H9 (cell line): ENCODE data around the gene KLHL3. TPM values are rescaled to one million over a fixed set of nuclear protein-coding genes. Genes with fewer than 3 reads are reported as not detected.

Experiments used
- DNase-seq: peaks from one replicate; pipeline ENCODE4 v3.0.0-alpha.2; 2017
- H2AFZ ChIP-seq: one replicate; pipeline ENCODE4 v1.6.1; 2013; ENCODE audit warnings: mild to moderate bottlenecking, low read length, control low read depth, moderate library complexity
- H2AK5ac ChIP-seq: 2 replicates; pipeline ENCODE4 v1.6.1; 2013; ENCODE audit warnings: low read length, control low read depth, mixed read lengths; ENCODE audit not compliant: insufficient read length
- H2BK120ac ChIP-seq: one replicate; pipeline ENCODE4 v1.6.1; 2013; ENCODE audit warnings: low read depth, mild to moderate bottlenecking, low read length, control low read depth, inconsistent platforms; ENCODE audit not compliant: poor library complexity, severe bottlenecking
- H2BK12ac ChIP-seq: 2 replicates; pipeline ENCODE4 v1.6.1; 2013; ENCODE audit warnings: low read length, control low read depth, mixed read lengths, low read depth; ENCODE audit not compliant: insufficient read length
- H2BK15ac ChIP-seq: 2 replicates; pipeline ENCODE4 v1.6.1; 2013; ENCODE audit warnings: low read depth, low read length, control low read depth
- H2BK20ac ChIP-seq: one replicate; pipeline ENCODE4 v1.6.1; 2013; ENCODE audit warnings: low read depth, mild to moderate bottlenecking, low read length, control low read depth, inconsistent platforms; ENCODE audit not compliant: poor library complexity, severe bottlenecking
- H2BK5ac ChIP-seq: 2 replicates; pipeline ENCODE4 v1.6.1; 2013; ENCODE audit warnings: low read length, control low read depth, mixed read lengths; ENCODE audit not compliant: insufficient read length
- H3K14ac ChIP-seq: 2 replicates; pipeline ENCODE4 v1.6.1; 2013; ENCODE audit warnings: low read length, control low read depth; ENCODE audit not compliant: insufficient read depth
- H3K18ac ChIP-seq: 2 replicates; pipeline ENCODE4 v1.6.1; 2013; ENCODE audit warnings: low read depth, mild to moderate bottlenecking, mixed read lengths, low read length, control low read depth; ENCODE audit not compliant: insufficient read length
- H3K23ac ChIP-seq: 2 replicates; pipeline ENCODE4 v1.6.1; 2013; ENCODE audit warnings: low read length, control low read depth, mixed read lengths, low read depth; ENCODE audit not compliant: insufficient read length
- H3K23me2 ChIP-seq: 2 replicates; pipeline ENCODE4 v1.6.1; 2013; ENCODE audit warnings: low read depth, mild to moderate bottlenecking, mixed read lengths, low read length, control low read depth; ENCODE audit not compliant: insufficient read length, poor library complexity, severe bottlenecking
- H3K27ac ChIP-seq: 2 replicates; pipeline ENCODE4 v1.5.1; 2013; ENCODE audit warnings: low read length, control low read depth, mixed read lengths, low read depth; ENCODE audit not compliant: insufficient read length
- H3K27me3 ChIP-seq: 2 replicates; pipeline ENCODE4 v1.6.1; 2013; ENCODE audit warnings: low read length, control low read depth, inconsistent platforms; ENCODE audit not compliant: insufficient read depth
- H3K4ac ChIP-seq: 2 replicates; pipeline ENCODE4 v1.6.1; 2013; ENCODE audit warnings: low read depth, mild to moderate bottlenecking, control low read depth, inconsistent platforms, low read length, moderate library complexity
- H3K4me1 ChIP-seq: 2 replicates; pipeline ENCODE4 v1.6.1; 2013; ENCODE audit warnings: low read length, control low read depth, inconsistent platforms; ENCODE audit not compliant: insufficient read depth
- H3K4me2 ChIP-seq: 2 replicates; pipeline ENCODE4 v1.6.1; 2013; ENCODE audit warnings: low read length, control low read depth, mixed read lengths; ENCODE audit not compliant: insufficient read length, insufficient read depth
- H3K56ac ChIP-seq: 2 replicates; pipeline ENCODE4 v1.6.1; 2013; ENCODE audit warnings: low read depth, mild to moderate bottlenecking, mixed read lengths, low read length, control low read depth; ENCODE audit not compliant: insufficient read length
- H3K79me1 ChIP-seq: 2 replicates; pipeline ENCODE4 v1.6.1; 2013; ENCODE audit warnings: low read depth, mild to moderate bottlenecking, moderate library complexity, low read length, control low read depth, inconsistent platforms; ENCODE audit not compliant: insufficient read depth, poor library complexity, severe bottlenecking
- H3K79me2 ChIP-seq: 2 replicates; pipeline ENCODE4 v1.6.1; 2013; ENCODE audit warnings: low read length, control low read depth, inconsistent platforms; ENCODE audit not compliant: insufficient read depth
- H3K9ac ChIP-seq: 2 replicates; pipeline ENCODE4 v1.6.1; 2013; ENCODE audit warnings: low read length, control low read depth, mixed read lengths; ENCODE audit not compliant: insufficient read length; ENCODE audit errors: extremely low read depth
- H3K9me3 ChIP-seq: one replicate; pipeline ENCODE4 v1.6.1; 2013; ENCODE audit warnings: low read depth, low read length, inconsistent platforms; ENCODE audit not compliant: control insufficient read depth
- H3T11ph ChIP-seq: one replicate; pipeline ENCODE4 v1.6.1; 2013; ENCODE audit warnings: mild to moderate bottlenecking, low read length, control low read depth, inconsistent platforms
- H4K20me1 ChIP-seq: one replicate; pipeline ENCODE4 v1.6.1; 2013; ENCODE audit not compliant: control insufficient read depth, insufficient read length, insufficient read depth
- H4K5ac ChIP-seq: 2 replicates; pipeline ENCODE4 v1.6.1; 2013; ENCODE audit warnings: low read depth, mild to moderate bottlenecking, mixed read lengths, low read length, control low read depth; ENCODE audit not compliant: insufficient read length
- H4K8ac ChIP-seq: replicated peaks from 2 replicates; pipeline ENCODE4 v1.6.1; 2013; ENCODE audit warnings: low read length, control low read depth, mixed read lengths, low read depth; ENCODE audit not compliant: insufficient read length
- H4K91ac ChIP-seq: 2 replicates; pipeline ENCODE4 v1.6.1; 2013; ENCODE audit warnings: low read depth, mild to moderate bottlenecking, moderate library complexity, mixed read lengths, low read length, control low read depth; ENCODE audit not compliant: insufficient read length
- H3K27ac Mint-ChIP-seq, 3 experiments: 2 replicates in 2 of 3; 3 replicates in 1 of 3; pipeline ENCODE4 v1.8.0; 2020 to 2021; ENCODE audit warnings: mixed read lengths in 3 of 3, mild to moderate bottlenecking in 1 of 3, moderate library complexity in 1 of 3
- H3K27me3 Mint-ChIP-seq: 2 replicates; pipeline ENCODE4 v1.8.0; 2021; ENCODE audit warnings: low read depth, mild to moderate bottlenecking, moderate library complexity, mixed read lengths
- H3K36me3 Mint-ChIP-seq, 3 experiments: 2 replicates in 2 of 3; 3 replicates in 1 of 3; pipeline ENCODE4 v1.8.0; 2020 to 2021; ENCODE audit warnings: low read depth in 3 of 3, mixed read lengths in 3 of 3; ENCODE audit not compliant: insufficient read depth in 1 of 3
- H3K4me1 Mint-ChIP-seq, 2 experiments: 2 replicates each; pipeline ENCODE4 v1.8.0; 2020; ENCODE audit warnings: mixed read lengths in 2 of 2
- H3K4me3 Mint-ChIP-seq, 2 experiments: 2 replicates in 1 of 2; 3 replicates in 1 of 2; pipeline ENCODE4 v1.8.0; 2020 to 2021; ENCODE audit warnings: mild to moderate bottlenecking in 2 of 2, mixed read lengths in 2 of 2, moderate library complexity in 1 of 2
- H3K9me3 Mint-ChIP-seq, 2 experiments: 2 replicates in 1 of 2; 3 replicates in 1 of 2; pipeline ENCODE4 v1.8.0; 2020; ENCODE audit warnings: mild to moderate bottlenecking in 2 of 2, mixed read lengths in 2 of 2, moderate library complexity in 1 of 2
- CTCF ChIP-seq: fragments of 200-600 bp; sonication (generic); conservative IDR thresholded peaks from 3 replicates; pipeline ENCODE4 v1.8.0; 2021; ENCODE audit warnings: antibody characterized with exemption, mild to moderate bottlenecking
- WGBS: extraction: QIAGEN DNeasy Blood & Tissue Kit; methylation state at CpG from one replicate; pipeline ENCODE4 v1.1.7; 2013; ENCODE audit warnings: missing lambda C conversion rate, low lambda C conversion rate, mixed read lengths; ENCODE audit not compliant: insufficient read length; ENCODE audit errors: extremely low coverage; 5-methylcytosine and 5-hydroxymethylcytosine counted together
- total RNA-seq: library from RNA; stranded (reverse); gene quantifications from 2 replicates; pipeline ENCODE4 v1.2.1, GENCODE V29; 2021

The KLHL3 gene
- total RNA-seq, 1 experiment from 2014 or later, result 12.8 TPM

- Mint-ChIP-seq H3K27ac (no peak overlapping the region), H3K9me3 (no peaks in the 10 kb centered on the region; a peak in 1 of 5 replicates)
- WGBS, result no CpG with 5 or more reads among the region's 3 CpGs
These were observed 2.9 kb downstream of the KLHL3 start for GRCh38 chr5:137733006-137733405.

More at GRCh38 chr5:137733006-137733405, 2.9 kb downstream of the KLHL3 start:
- Histone ChIP-seq H3K27me3 (no peaks in the 10 kb centered on the region), H2BK15ac (no peak overlapping the region), H3K9ac (no peak overlapping the region), H4K5ac (no peak overlapping the region), H3K4me1 (peaks cover 8% of the 10 kb centered on the region; the same call in 1 of the 2 replicates), H2AFZ (no peak overlapping the region), H2AK5ac (no peak overlapping the region), H2BK120ac (no peak overlapping the region), H3K4ac (no peak overlapping the region), H3K14ac (no peak overlapping the region), H3K4me2 (no peak overlapping the region), H3K9me3 (no peaks in the 10 kb centered on the region), H4K8ac (no peak overlapping the region), H2BK12ac (no peak overlapping the region), H3K18ac (no peak overlapping the region), H3K79me2 (peaks cover 11% of the 10 kb centered on the region), H3K27ac (no peak overlapping the region), H4K91ac (no peak overlapping the region), H3K23ac (no peak overlapping the region), H4K20me1 (no peaks in the 10 kb centered on the region), H2BK20ac (no peak overlapping the region), H2BK5ac (no peak overlapping the region), H3K23me2 (peaks cover 8% of the 10 kb centered on the region), H3K56ac (no peak overlapping the region), H3T11ph (no peak overlapping the region), H3K79me1 (peaks cover 6% of the 10 kb centered on the region)
- peaks cover 3% of the 10 kb centered on the region in 2 experiments; a peak in 3 of 4 replicates for H3K4me1 Mint-ChIP-seq
- no peak for DNase-seq
- no peak for TF ChIP-seq CTCF
- peaks cover 0 to 2% (median 0%) of the 10 kb centered on the region in 3 experiments; a peak in 1 of 7 replicates for H3K36me3 Mint-ChIP-seq
- no peak overlapping the region for H3K4me3 Mint-ChIP-seq
- H3K27me3 Mint-ChIP-seq, result no peaks in the 10 kb centered on the region
